Heart left ventricle (tissue), 16 donors: ENCODE data around the gene SPEF1. TPM values are rescaled to one million over a fixed set of nuclear protein-coding genes. Genes with fewer than 3 reads are reported as not detected.

Source experiments
- ATAC-seq, 4 donors: fragments of 200-7000 bp; cut with Tn5 transposase; one replicate each; pipeline ENCODE4 v1.9.1; 2020 to 2022; ENCODE audit warnings: moderate library complexity in 4 of 4, mild to moderate bottlenecking in 3 of 4, moderate number of reproducible peaks in 1 of 4
- DNase-seq, 5 donors: peaks; one replicate each; pipeline ENCODE4 v3.0.0-alpha.2; 2020
- H3K27ac ChIP-seq, 12 donors: fragments of 200-600 bp; sonication (generic) in 4 of 12; one replicate each; pipeline versions ENCODE4 v1.5.0 to v1.8.0; 2016 to 2022; ENCODE audit warnings: mild to moderate bottlenecking in 2 of 12
- H3K27me3 ChIP-seq, 9 donors: fragments of 200-600 bp; sonication (generic) in 2 of 9; one replicate each; pipeline versions ENCODE4 v1.5.1 to v1.8.0; 2016 to 2022; ENCODE audit warnings: mild to moderate bottlenecking in 3 of 9
- H3K36me3 ChIP-seq, 9 donors: fragments of 200-600 bp; sonication (generic) in 2 of 9; one replicate each; pipeline versions ENCODE4 v1.5.0 to v1.8.0; 2018 to 2022; ENCODE audit warnings: mild to moderate bottlenecking in 2 of 9
- H3K4me1 ChIP-seq, 12 donors: fragments of 200-600 bp; sonication (generic) in 4 of 12; one replicate each; pipeline versions ENCODE4 v1.5.0 to v1.8.0; 2016 to 2022; ENCODE audit warnings: mild to moderate bottlenecking in 3 of 12
- H3K4me3 ChIP-seq, 12 donors: fragments of 200-600 bp; sonication (generic) in 4 of 12; one replicate each; pipeline versions ENCODE4 v1.5.0 to v1.8.0; 2017 to 2022; ENCODE audit warnings: mild to moderate bottlenecking in 9 of 12, moderate library complexity in 4 of 12
- H3K9me3 ChIP-seq, 12 donors: fragments of 200-600 bp; sonication (generic) in 4 of 12; one replicate each; pipeline versions ENCODE4 v1.5.0 to v1.8.0; 2016 to 2022; ENCODE audit warnings: mild to moderate bottlenecking in 1 of 12
- CTCF ChIP-seq, 12 donors: fragments of 200-600 bp; sonication (generic) in 4 of 12; IDR thresholded peaks; one replicate each; pipeline versions ENCODE4 v1.5.0 to v1.8.0; 2018 to 2022; ENCODE audit warnings: antibody characterized with exemption in 12 of 12, mild to moderate bottlenecking in 5 of 12
- POLR2A ChIP-seq, 2 donors: fragments of 450-650 bp; IDR thresholded peaks; one replicate each; pipeline ENCODE4 v1.6.1; 2017; ENCODE audit warnings: antibody characterized with exemption in 2 of 2, mild to moderate bottlenecking in 2 of 2, moderate library complexity in 2 of 2
- WGBS, 4 donors: extraction: QIAGEN DNeasy Blood & Tissue Kit in 2 of 4; methylation state at CpG; one replicate each; pipeline versions ENCODE4 v1.1.5 to v1.1.7; 2013 to 2018; 5-methylcytosine and 5-hydroxymethylcytosine counted together
- intact Hi-C, 10 donors: fragments of 100-400 bp; cut with DNase I; formaldehyde crosslinking; loops; one replicate each; pipeline versions ENCODE4 v1.11.1 to v1.14.2; 2022
- polyA plus RNA-seq, 2 donors: library from polyadenylated mRNA; stranded (reverse); fragments of 200-250 nt; gene quantifications; one replicate each; pipeline ENCODE4 v1.2.3, GENCODE V29; 2013
- total RNA-seq, 9 donors: library from RNA; depleted of rRNA in 2 of 9; stranded (reverse); fragments of >200 nt in 2 of 9; fragmentation: NEBNext Ultra II Directional in 3 of 9; extraction: Animal tissue kit (Norgen Biotek cat#: 25700) in 3 of 9; gene quantifications; one replicate each; pipeline versions ENCODE4 v1.1.0 to v1.2.4, GENCODE V29; 2016 to 2023
- donor health status: ischemic (EF 13 %, LVEDD 7.1; RV severe dilation, severe dysfunction).
- donor health status: healthy with polysubstance abuse.
- donor health status: DM: no; HTN: yes; CAD: no.
- donor health status: DM: no; HTN: no; CAD: no.
- donor health status: ischemic (EF 25% LVEDD 6.9; RV normal size, moderate dysfunction).
- donor health status: ischemic (EF 25% LVEDD 5.7; RV mildly dilated, moderate dysfunction).
- donor health status: healthy.
- donor health status: DM: yes; HTN: yes; CAD: no.
- donor health status: ischemic (EF 35%, LVEDD 5.7; RV mildly dilated, moderate dysfunction).
- donor health status: nonischemic (EF 11% LVEDD 7.7; RV severe dilation, severe dysfunction).
- donor health status: DM: yes; HTN: yes; CAD: no.
- donor health status: PGD.
- donor health status: ischemic (EF 29% LVEDD 5.4; RV normal size, mild dysfunction).
- donor health status: nonischemic (EF 23%, LVEDD 6.1; RV moderate dilation, normal function).

SPEF1 gene
- total and polyA plus RNA-seq, 11 donors, result 0.11 to 0.65 (median 0.19) TPM; not detected in 5

- DNase-seq, result peak; percentile 97 to 98 (median 98)
- WGBS, 4 donors, result 0 to 1% (median 0%) methylated on average over 25 to 96 of the region's 96 CpGs
- Histone ChIP-seq H3K9me3 (no peaks in the 10 kb centered on the region), H3K27me3 (no peaks in the 10 kb centered on the region), H3K4me3 (peak within 1 kb of the TSS; percentile 48 to 95 (median 67)), H3K36me3 (peaks cover 3 to 33% (median 29%) of the 10 kb centered on the region in 9 donors), H3K4me1 (peaks cover 3 to 42% (median 23%) of the 10 kb centered on the region in 12 donors), H3K27ac (peak within 1 kb of the TSS; percentile 93 to 99 (median 98))
- TF ChIP-seq POLR2A (IDR thresholded peaks at IDR 0.05) (peak in 1 of 2 donors; percentile 61), CTCF (IDR thresholded peaks at IDR 0.05) (peak; percentile 94 to 100 (median 100))
- ATAC-seq, result peak; percentile 80 to 94 (median 92)
- intact Hi-C loops, result loop anchor here in 7 of 10 donors (1.0 to 2.0 kb wide), 4 partner anchors 25 to 34 kb away; partner anchors contain the start of genes CENPB (in 6 of the 7) and MAVS (in 2 of the 7)
Observed at GRCh38 chr20:3820048-3820900, 39.0 kb upstream of the SPEF1 start, which contains the start of gene AP5S1. Gene AP5S1 (plus strand): TSS chr20:3820547. CDS start chr20:3822118, 1,571 bp downstream.

GRCh38 chr20:3819411-3820047 lies 38.3 kb upstream of the SPEF1 start:
- TF ChIP-seq POLR2A (IDR thresholded peaks at IDR 0.05), result no peak
- Histone ChIP-seq H3K36me3 (peaks cover 3 to 28% (median 26%) of the 10 kb centered on the region in 9 donors), H3K4me1 (peaks cover 3 to 42% (median 21%) of the 10 kb centered on the region in 12 donors), H3K27me3 (no peaks in the 10 kb centered on the region), H3K27ac (peak overlapping the region; percentile 93 to 99 (median 98)), H3K9me3 (no peaks in the 10 kb centered on the region), H3K4me3 (peak overlapping the region in 11 of 12 donors; percentile 48 to 95 (median 67))
- peak in 1 of 5 donors; percentile 20 for DNase-seq
- intact Hi-C loops, result loop anchor here in 8 of 10 donors (1.0 to 10.0 kb wide), 5 partner anchors 25 to 415 kb away; partner anchors contain the start of genes CENPB (in 7 of the 8), MAVS (in 2 of the 8) and DNAAF9 (in 1 of the 8)
- no peak for ATAC-seq
- 64 to 81% (median 67%) methylated on average over 14 to 20 of the region's 20 CpGs for WGBS, 4 donors

- Histone ChIP-seq H3K27ac (peak overlapping the region in 11 of 12 donors; percentile 1 to 99 (median 69)), H3K36me3 (peaks cover 0 to 17% (median 15%) of the 10 kb centered on the region in 9 donors), H3K4me3 (no peak overlapping the region), H3K27me3 (no peaks in the 10 kb centered on the region), H3K9me3 (no peaks in the 10 kb centered on the region), H3K4me1 (peaks cover 3 to 52% (median 21%) of the 10 kb centered on the region in 12 donors)
- 64 to 82% (median 73%) methylated on average over 7 to 8 of the region's 8 CpGs for WGBS, 4 donors
- ATAC-seq, result peak; percentile 9 to 55 (median 53)
- intact Hi-C loops, result loop anchor here in 5 of 10 donors (1.0 to 10.0 kb wide), 4 partner anchors 24 to 414 kb away; partner anchors contain the start of genes CENPB (in 3 of the 5) and DNAAF9 (in 1 of the 5)
- DNase-seq, result peak in 4 of 5 donors; percentile 64 to 87 (median 72)
- TF ChIP-seq POLR2A (IDR thresholded peaks at IDR 0.05) (no peak), CTCF (IDR thresholded peaks at IDR 0.05) (peak; percentile 43 to 70 (median 58))
Observed at GRCh38 chr20:3818155-3819151, 37.2 kb upstream of the SPEF1 start.
